Upper lobe of left lung (tissue), 6 donors: ENCODE measurements around the gene CFAP299. TPM values are rescaled to one million over a fixed set of nuclear protein-coding genes. Genes with fewer than 3 reads are reported as not detected.

ENCODE experiments used
- ATAC-seq, 2 donors: fragments of 200-7000 bp; cut with Tn5 transposase; one replicate each; pipeline ENCODE4 v1.9.1; 2022; ENCODE audit warnings: mild to moderate bottlenecking in 2 of 2, moderate library complexity in 2 of 2; ENCODE audit not compliant: low FRiP score in 2 of 2
- DNase-seq, 2 donors: peaks; one replicate each; pipeline ENCODE4 v3.0.0-alpha.2; 2019 to 2020
- H3K27ac ChIP-seq, 4 donors: fragments of 200-600 bp; sonication (generic); one replicate each; pipeline ENCODE4 v1.5.1; 2016 to 2019
- H3K27me3 ChIP-seq, 4 donors: fragments of 200-600 bp; sonication (generic); one replicate each; pipeline ENCODE4 v1.5.1; 2017 to 2019
- H3K36me3 ChIP-seq, 4 donors: fragments of 200-600 bp; sonication (generic); one replicate each; pipeline ENCODE4 v1.5.1; 2016 to 2019
- H3K4me1 ChIP-seq, 4 donors: fragments of 200-600 bp; sonication (generic); one replicate each; pipeline ENCODE4 v1.5.1; 2018 to 2019
- H3K4me3 ChIP-seq, 4 donors: fragments of 200-600 bp; sonication (generic); one replicate each; pipeline ENCODE4 v1.5.1; 2017 to 2019; ENCODE audit warnings: mild to moderate bottlenecking in 2 of 4, moderate library complexity in 1 of 4
- H3K9me3 ChIP-seq, 4 donors: fragments of 200-600 bp; sonication (generic); one replicate each; pipeline ENCODE4 v1.5.1; 2018 to 2019
- CTCF ChIP-seq, 6 experiments: fragments of 450-650 bp in 4 of 6; fragments of 200-600 bp in 2 of 6; sonication (generic) in 2 of 6; IDR thresholded peaks; one replicate each; pipeline ENCODE4 v1.5.1; 2016 to 2019; ENCODE audit warnings: antibody characterized with exemption in 6 of 6
- EP300 ChIP-seq, 4 donors: sonication (generic); formaldehyde crosslinking; IDR thresholded peaks; one replicate each; pipeline ENCODE4 v1.5.1; 2017; ENCODE audit warnings: antibody characterized with exemption in 4 of 4, control low read depth in 2 of 4
- POLR2A ChIP-seq, 4 donors: fragments of 450-650 bp; IDR thresholded peaks; one replicate each; pipeline ENCODE4 v1.5.1; 2016 to 2017; ENCODE audit warnings: antibody characterized with exemption in 4 of 4, mild to moderate bottlenecking in 2 of 4
- POLR2AphosphoS5 ChIP-seq, 2 donors: sonication (generic); formaldehyde crosslinking; IDR thresholded peaks; one replicate each; pipeline ENCODE4 v1.5.1; 2017; ENCODE audit warnings: antibody characterized with exemption in 2 of 2
- WGBS, 2 donors: methylation state at CpG; one replicate each; pipeline ENCODE4 v1.1.5; 2017 to 2018; 5-methylcytosine and 5-hydroxymethylcytosine counted together
- total RNA-seq, 6 donors: library from RNA; depleted of rRNA in 4 of 6; stranded (reverse); fragments of >200 nt in 4 of 6; gene quantifications; one replicate each; pipeline versions ENCODE4 v1.1.0 to v1.2.1, GENCODE V29; 2016 to 2021
- donor health status: DM: no; HTN: no; CAD: no; lungs with moderate emphysema.
- donor health status: DM: no; HTN: yes; CAD: no; lungs with severe emphysema.

CFAP299 gene
- total RNA-seq, 6 donors from 2014 or later: 0.46 to 31.6 (median 3.9) TPM

DNA sequence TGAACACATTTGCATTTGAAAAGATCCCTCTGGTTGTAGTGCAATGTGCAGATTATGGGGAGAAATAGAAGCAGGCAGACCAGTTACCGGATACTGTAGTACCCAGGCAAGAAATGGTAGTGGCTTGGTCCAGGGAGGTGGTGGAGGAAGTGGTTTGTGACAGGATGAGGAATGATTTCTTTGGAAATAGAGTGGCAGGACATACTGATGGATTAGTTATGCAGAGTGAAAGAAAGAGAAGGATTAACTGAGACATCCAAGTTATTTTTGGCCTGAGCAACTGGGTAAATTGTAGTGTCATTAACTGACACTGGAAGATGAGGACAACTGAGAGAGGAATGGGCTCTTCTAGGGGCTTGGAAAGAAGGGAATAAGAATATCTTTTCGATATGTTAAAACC is 139.7 kb downstream of the CFAP299 start:
- Histone ChIP-seq H3K4me3 (no peak overlapping the region), H3K36me3 (no peaks in the 10 kb centered on the region), H3K4me1 (no peaks in the 10 kb centered on the region), H3K27ac (no peak overlapping the region), H3K27me3 (no peaks in the 10 kb centered on the region), H3K9me3 (no peaks in the 10 kb centered on the region)
- no peak for ATAC-seq
- DNase-seq: no peak
- WGBS, 2 donors: 81% methylated on average over 2 of the region's 2 CpGs
- no peak for TF ChIP-seq CTCF (IDR thresholded peaks at IDR 0.05)
- no peak for TF ChIP-seq POLR2A (IDR thresholded peaks at IDR 0.05)
- no peak for TF ChIP-seq POLR2AphosphoS5 (IDR thresholded peaks at IDR 0.05)
- TF ChIP-seq EP300 (IDR thresholded peaks at IDR 0.05): no peak

DNA sequence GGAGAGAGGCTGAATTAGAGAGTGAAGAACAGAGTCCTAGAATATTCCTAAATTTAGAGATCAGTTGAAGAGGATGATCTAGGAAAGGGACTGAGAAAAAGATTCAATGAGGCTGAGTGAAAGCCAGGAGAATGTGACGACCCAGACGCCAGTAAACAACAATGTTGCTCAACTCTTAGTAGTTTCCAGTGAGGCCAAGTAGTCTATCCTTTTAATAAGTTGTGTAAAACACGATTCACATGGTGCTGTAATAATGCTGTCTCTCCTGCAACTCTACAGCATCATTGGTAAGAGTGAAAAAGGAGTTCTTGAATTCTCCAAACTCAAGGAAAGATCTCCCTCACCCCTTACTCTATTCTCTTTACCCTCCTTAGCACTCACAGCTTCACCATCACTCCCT is 140.3 kb downstream of the CFAP299 start:
- ATAC-seq: peak; percentile 12 to 34
- 64 to 66% methylated on average over 3 of the region's 3 CpGs for WGBS, 2 donors
- Histone ChIP-seq H3K27me3 (no peaks in the 10 kb centered on the region), H3K9me3 (no peaks in the 10 kb centered on the region), H3K4me1 (no peaks in the 10 kb centered on the region), H3K36me3 (no peaks in the 10 kb centered on the region), H3K4me3 (no peak overlapping the region), H3K27ac (no peak overlapping the region)
- no peak for DNase-seq
- TF ChIP-seq EP300 (IDR thresholded peaks at IDR 0.05): no peak
- no peak for TF ChIP-seq POLR2AphosphoS5 (IDR thresholded peaks at IDR 0.05)
- TF ChIP-seq POLR2A (IDR thresholded peaks at IDR 0.05): no peak
- no peak for TF ChIP-seq CTCF (IDR thresholded peaks at IDR 0.05)

- H3K36me3 ChIP-seq: no peaks in the 10 kb centered on the region
- TF ChIP-seq EP300 (IDR thresholded peaks at IDR 0.05): no peak
- no peak for TF ChIP-seq POLR2AphosphoS5 (IDR thresholded peaks at IDR 0.05)
- TF ChIP-seq CTCF (IDR thresholded peaks at IDR 0.05): no peak
- no peak for TF ChIP-seq POLR2A (IDR thresholded peaks at IDR 0.05)
- no peaks in the 10 kb centered on the region for H3K9me3 ChIP-seq
- H3K27me3 ChIP-seq: no peaks in the 10 kb centered on the region
- no peak overlapping the region for H3K27ac ChIP-seq
- ATAC-seq (no peak), DNase-seq (no peak)
- 87 to 89% methylated on average over 2 of the region's 2 CpGs for WGBS, 2 donors
- H3K4me3 ChIP-seq: no peak overlapping the region
- H3K4me1 ChIP-seq: no peaks in the 10 kb centered on the region
These were observed 149.2 kb downstream of the CFAP299 start for GRCh38 chr4:80484712-80485111.

DNA sequence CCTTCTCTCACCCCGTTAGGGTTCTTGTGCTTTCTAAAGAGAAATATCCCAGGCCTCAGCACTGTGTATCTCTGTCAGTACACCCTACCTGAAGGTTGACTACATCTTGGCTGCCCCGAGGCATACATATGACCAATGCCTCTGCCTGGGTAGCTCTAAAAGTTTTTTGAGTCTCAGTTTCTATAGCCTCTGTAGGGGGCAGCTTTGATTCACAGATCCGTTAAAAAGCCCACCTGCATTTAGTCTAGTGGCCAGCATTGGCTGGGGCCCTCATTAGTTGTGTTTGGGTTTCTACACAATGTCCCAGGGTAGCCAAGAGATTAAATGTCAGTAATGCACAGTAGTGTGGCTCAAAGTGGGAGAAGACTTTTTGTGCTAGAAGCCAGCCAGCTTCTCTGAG is 151.1 kb downstream of the CFAP299 start:
- H3K36me3 ChIP-seq: no peaks in the 10 kb centered on the region
- no peaks in the 10 kb centered on the region for H3K4me1 ChIP-seq
- no peaks in the 10 kb centered on the region for H3K27me3 ChIP-seq
- no peak overlapping the region for H3K4me3 ChIP-seq
- TF ChIP-seq POLR2AphosphoS5 (IDR thresholded peaks at IDR 0.05) (no peak), EP300 (IDR thresholded peaks at IDR 0.05) (no peak), POLR2A (IDR thresholded peaks at IDR 0.05) (no peak), CTCF (IDR thresholded peaks at IDR 0.05) (no peak)
- 70 to 76% methylated on average over 3 of the region's 3 CpGs for WGBS, 2 donors
- H3K27ac ChIP-seq: no peak overlapping the region
- no peaks in the 10 kb centered on the region for H3K9me3 ChIP-seq
- DNase-seq (no peak), ATAC-seq (no peak)

DNA sequence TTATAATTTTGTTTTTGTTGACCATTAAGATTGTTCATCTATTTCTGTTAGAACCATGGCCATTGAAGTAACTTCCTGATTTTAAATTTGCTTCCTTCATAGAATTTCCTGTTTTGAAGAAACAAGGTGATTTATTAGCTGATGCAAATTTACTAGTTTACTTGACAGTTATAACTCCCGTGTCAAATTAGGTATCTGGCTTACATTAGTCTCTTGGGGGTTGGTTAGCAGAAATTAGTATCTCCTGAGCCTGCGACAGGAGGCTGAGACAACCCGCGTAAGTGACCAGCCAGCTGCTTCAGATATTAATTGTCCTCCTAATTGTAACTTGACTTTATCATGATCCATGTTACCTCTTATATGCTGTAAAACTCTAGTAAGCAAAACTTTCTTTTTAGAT is 154.3 kb downstream of the CFAP299 start:
- no peaks in the 10 kb centered on the region for H3K27me3 ChIP-seq
- H3K27ac ChIP-seq: no peak overlapping the region
- no peak for DNase-seq
- ATAC-seq: no peak
- no peak for TF ChIP-seq POLR2A (IDR thresholded peaks at IDR 0.05)
- no peak for TF ChIP-seq CTCF (IDR thresholded peaks at IDR 0.05)
- no peak for TF ChIP-seq POLR2AphosphoS5 (IDR thresholded peaks at IDR 0.05)
- no peak for TF ChIP-seq EP300 (IDR thresholded peaks at IDR 0.05)
- H3K4me1 ChIP-seq: no peaks in the 10 kb centered on the region
- no peaks in the 10 kb centered on the region for H3K9me3 ChIP-seq
- H3K4me3 ChIP-seq: no peak overlapping the region
- no peaks in the 10 kb centered on the region for H3K36me3 ChIP-seq
- WGBS, 2 donors: 72 to 79% methylated on average over 4 of the region's 4 CpGs
